Measurements from ENCODE around the gene PIGM.

- TF ChIP-seq CTCF (IDR thresholded peaks at IDR 0.05), result no peak
- TF ChIP-seq POLR2A (IDR thresholded peaks at IDR 0.05), result no peak
Measured at GRCh38 chr1:160077486-160077885, 45.7 kb upstream of the PIGM start.
